Renal cortical epithelial cell (primary cell): ENCODE measurements around the gene SOCS1. TPM values are rescaled to one million over a fixed set of nuclear protein-coding genes. Genes with fewer than 3 reads are reported as not detected.

Experiments used
- DNase-seq: peaks from one replicate; pipeline ENCODE4 v3.0.0-alpha.2; 2011; ENCODE audit warnings: low read depth
- total RNA-seq: library from RNA; depleted of rRNA; stranded (reverse); fragments of >200 nt; gene quantifications from 2 replicates; pipeline ENCODE4 v1.2.3, GENCODE V29; 2014

The SOCS1 gene
- total RNA-seq, 1 donor from 2014 or later, result 4.2 TPM

GRCh38 chr16:11285842-11286241 lies 29.8 kb upstream of the SOCS1 start:
- DNase-seq, result no peak

GRCh38 chr16:11283820-11284248 lies 27.8 kb upstream of the SOCS1 start:
- no peak for DNase-seq

GRCh38 chr16:11280616-11281522 lies 24.9 kb upstream of the SOCS1 start, which contains the start of gene PRM1:
Gene PRM1 (minus strand): TSS chr16:11281330. CDS start chr16:11281238, 92 bp downstream.
- no peak for DNase-seq

- no peak for DNase-seq
Observed at GRCh38 chr16:11278681-11279628, 23.0 kb upstream of the SOCS1 start.

- no peak for DNase-seq
Observed at GRCh38 chr16:11277607-11278337, 21.8 kb upstream of the SOCS1 start.

GRCh38 chr16:11276896-11277593 lies 21.0 kb upstream of the SOCS1 start:
- DNase-seq, result no peak

GRCh38 chr16:11276143-11276895 lies 20.3 kb upstream of the SOCS1 start, which contains the start of gene PRM2:
Gene PRM2 (minus strand): TSS chr16:11276480. CDS start chr16:11276370, 110 bp downstream.
- DNase-seq, result no peak

- no peak for DNase-seq
Observed at GRCh38 chr16:11274964-11275363, 19.0 kb upstream of the SOCS1 start.

- no peak for DNase-seq
Observed at GRCh38 chr16:11273721-11274324, 17.8 kb upstream of the SOCS1 start.

GRCh38 chr16:11272921-11273720 lies 17.1 kb upstream of the SOCS1 start, which contains the start of gene PRM3:
Gene PRM3 (minus strand): TSS chr16:11273629. CDS start chr16:11273595, 34 bp downstream.
- no peak for DNase-seq

GRCh38 chr16:11272484-11272883 lies 16.5 kb upstream of the SOCS1 start:
- DNase-seq, result no peak

GRCh38 chr16:11271610-11272009 lies 15.6 kb upstream of the SOCS1 start:
- no peak for DNase-seq

- no peak for DNase-seq
Observed at GRCh38 chr16:11270602-11271162, 14.7 kb upstream of the SOCS1 start.

GRCh38 chr16:11268921-11269375 lies 12.9 kb upstream of the SOCS1 start, which contains the start of gene TNP2:
Gene TNP2 (minus strand): TSS chr16:11269325. CDS start chr16:11269262, 63 bp downstream.
- DNase-seq, result no peak

- no peak for DNase-seq
Observed at GRCh38 chr16:11265124-11265523, 9.1 kb upstream of the SOCS1 start.

GRCh38 chr16:11264155-11264832 lies 8.3 kb upstream of the SOCS1 start:
- no peak for DNase-seq

- DNase-seq, result no peak
Observed at GRCh38 chr16:11263737-11264136, 7.7 kb upstream of the SOCS1 start.

GRCh38 chr16:11262915-11263314 lies 6.9 kb upstream of the SOCS1 start:
- no peak for DNase-seq
